Activated CD4-positive, alpha-beta T cell treated with anti-CD3 and anti-CD28 coated beads, Interleukin-2, amount 50 U/mL, for 1 hour (primary cell): ENCODE data around the gene MCC.
"Not testable (repeated sequence)": the region's sequence is repeated elsewhere in the genome, so short reads cannot be mapped to it uniquely, and the experiment has no call there.

ENCODE experiments used
- DNase-seq: peaks from one replicate; pipeline ENCODE4 v3.0.0-alpha.2; 2020

The MCC gene

GRCh38 chr5:113093558-113093957 is 394.7 kb downstream of the MCC start:
- DNase-seq, result no peak

GRCh38 chr5:113092683-113093082 is 395.6 kb downstream of the MCC start:
- DNase-seq, result no peak

GRCh38 chr5:113091622-113092021 is 396.6 kb downstream of the MCC start:
- DNase-seq, result no peak

GRCh38 chr5:113090336-113091106 is 397.7 kb downstream of the MCC start:
- DNase-seq, result no peak

- DNase-seq, result no peak
These were observed 398.5 kb downstream of the MCC start for GRCh38 chr5:113089653-113090335.

GRCh38 chr5:113087976-113088514 is 400.2 kb downstream of the MCC start:
- no peak for DNase-seq

GRCh38 chr5:113085880-113086409 is 402.3 kb downstream of the MCC start:
- no peak for DNase-seq

GRCh38 chr5:113085084-113085414 is 403.2 kb downstream of the MCC start:
- no peak for DNase-seq

GRCh38 chr5:113084402-113085083 is 403.7 kb downstream of the MCC start:
- DNase-seq, result no peak

- no peak for DNase-seq
These were observed 404.8 kb downstream of the MCC start for GRCh38 chr5:113083481-113083880.

GRCh38 chr5:113082547-113082905 is 405.7 kb downstream of the MCC start:
- no peak for DNase-seq

GRCh38 chr5:113081881-113082546 is 406.2 kb downstream of the MCC start:
- DNase-seq, result no peak

GRCh38 chr5:113081091-113081839 is 407.0 kb downstream of the MCC start:
- no peak for DNase-seq

- DNase-seq, result not testable (repeated sequence)
These were observed 411.6 kb downstream of the MCC start for GRCh38 chr5:113076649-113077048.

GRCh38 chr5:113075019-113075418 is 413.2 kb downstream of the MCC start:
- no peak for DNase-seq

- DNase-seq, result peak; percentile 27
These were observed 414.6 kb downstream of the MCC start for GRCh38 chr5:113073629-113074034.

GRCh38 chr5:113071401-113071800 is 416.9 kb downstream of the MCC start:
- no peak for DNase-seq

- DNase-seq, result no peak
These were observed 417.4 kb downstream of the MCC start for GRCh38 chr5:113070901-113071300.

- no peak for DNase-seq
These were observed 419.7 kb downstream of the MCC start for GRCh38 chr5:113068559-113068958.

GRCh38 chr5:113067635-113068344 is 420.5 kb downstream of the MCC start:
- no peak for DNase-seq

- DNase-seq, result no peak
These were observed 422.6 kb downstream of the MCC start for GRCh38 chr5:113065626-113066025.

GRCh38 chr5:113064806-113065205 is 423.4 kb downstream of the MCC start:
- no peak for DNase-seq
